IMR-90 (cell line): ENCODE data around the gene PKP4. TPM values are rescaled to one million over a fixed set of nuclear protein-coding genes. Genes with fewer than 3 reads are reported as not detected.

Source experiments
- ATAC-seq: fragments of 200-7000 bp; cut with Tn5 transposase; 2 replicates; pipeline ENCODE4 v1.9.1; 2020; ENCODE audit warnings: low read depth, mild to moderate bottlenecking, moderate library complexity
- BruUV-seq: library from RNA; stranded (reverse); fragments of 400-500 nt; replicated peaks from 2 replicates; lab custom pipeline; 2021; lab: Mats Ljungman, UMichigan
- CTCF ChIA-PET: fragments of 300-600 bp; formaldehyde crosslinking; extraction: SDS; loops from one replicate; lab custom pipeline; 2021; ENCODE audit warnings: antibody characterized with exemption; lab: Yijun Ruan, JAX
- POLR2A ChIA-PET: fragments of 300-600 bp; sonication (Branson Sonifier 250); formaldehyde crosslinking; loops from one replicate; lab custom pipeline; 2022; ENCODE audit warnings: antibody characterized with exemption; ENCODE audit not compliant: unreplicated experiment; lab: Charles Lee
- DNase-seq: peaks from one replicate; pipeline ENCODE4 v3.0.0; 2013
- H2AFZ ChIP-seq: replicated peaks from 2 replicates; pipeline ENCODE3; 2013; ENCODE audit warnings: low read length, mild to moderate bottlenecking; ENCODE audit not compliant: poor library complexity
- H2AK5ac ChIP-seq: 2 replicates; pipeline ENCODE4 v1.6.1; 2013; ENCODE audit warnings: low read depth, low read length, inconsistent platforms
- H2AK9ac ChIP-seq: replicated peaks from 2 replicates; pipeline ENCODE3; 2013; ENCODE audit warnings: mild to moderate bottlenecking, low read depth, low read length, moderate library complexity; ENCODE audit not compliant: poor library complexity
- H2BK120ac ChIP-seq: 2 replicates; pipeline ENCODE4 v1.6.1; 2013; ENCODE audit warnings: low read depth, low read length, inconsistent platforms
- H2BK15ac ChIP-seq: 3 replicates; pipeline ENCODE4 v1.6.1; 2013; ENCODE audit warnings: low read depth, low read length, inconsistent platforms
- H2BK20ac ChIP-seq: 2 replicates; pipeline ENCODE4 v1.6.1; 2013; ENCODE audit warnings: low read depth, mild to moderate bottlenecking, inconsistent platforms, low read length, moderate library complexity
- H2BK5ac ChIP-seq: 2 replicates; pipeline ENCODE4 v1.6.1; 2013; ENCODE audit warnings: mild to moderate bottlenecking, low read depth, low read length, inconsistent platforms; ENCODE audit not compliant: poor library complexity, severe bottlenecking
- H3K14ac ChIP-seq: replicated peaks from 2 replicates; pipeline ENCODE4 v1.6.1; 2013; ENCODE audit warnings: low read depth, low read length, inconsistent platforms
- H3K18ac ChIP-seq: 2 replicates; pipeline ENCODE4 v1.6.1; 2013; ENCODE audit warnings: low read depth, low read length, control low read depth
- H3K23ac ChIP-seq: 2 replicates; pipeline ENCODE4 v1.6.1; 2013; ENCODE audit warnings: low read depth, low read length, inconsistent platforms
- H3K27ac ChIP-seq: 2 replicates; pipeline ENCODE4 v1.5.1; 2013; ENCODE audit warnings: mild to moderate bottlenecking, control low read depth, low read length; ENCODE audit not compliant: insufficient read depth
- H3K27me3 ChIP-seq: 2 replicates; pipeline ENCODE4 v1.6.1; 2013; ENCODE audit warnings: low read length; ENCODE audit not compliant: control insufficient read depth, insufficient read depth
- H3K36me3 ChIP-seq: 2 replicates; pipeline ENCODE4 v1.6.1; 2013; ENCODE audit warnings: low read length, mixed read lengths; ENCODE audit not compliant: control insufficient read depth, insufficient read depth
- H3K4ac ChIP-seq: 2 replicates; pipeline ENCODE4 v1.6.1; 2013; ENCODE audit warnings: low read depth, low read length, inconsistent platforms
- H3K4me1 ChIP-seq: 2 replicates; pipeline ENCODE4 v1.6.1; 2013; ENCODE audit warnings: low read length, mixed read lengths; ENCODE audit not compliant: control insufficient read depth, insufficient read depth
- H3K4me2 ChIP-seq: 2 replicates; pipeline ENCODE4 v1.6.1; 2013; ENCODE audit warnings: low read depth, mild to moderate bottlenecking, control low read depth, low read length, moderate library complexity
- H3K4me3 ChIP-seq: 2 replicates; pipeline ENCODE4 v1.5.1; 2013; ENCODE audit warnings: low read depth, mild to moderate bottlenecking, control low read depth, low read length, moderate library complexity; ENCODE audit not compliant: insufficient read depth
- H3K56ac ChIP-seq: 2 replicates; pipeline ENCODE4 v1.6.1; 2013; ENCODE audit warnings: low read length, inconsistent platforms; ENCODE audit not compliant: insufficient read depth; ENCODE audit errors: extremely low read depth
- H3K79me1 ChIP-seq, 2 experiments: 2 replicates each; pipeline ENCODE4 v1.6.1; 2013; ENCODE audit warnings: low read length in 2 of 2, inconsistent platforms in 1 of 2, low read depth in 1 of 2
- H3K9ac ChIP-seq: 2 replicates; pipeline ENCODE4 v1.6.1; 2013; ENCODE audit warnings: low read depth, low read length, control low read depth
- H3K9me1 ChIP-seq: 2 replicates; pipeline ENCODE4 v1.6.1; 2013; ENCODE audit warnings: low read length, inconsistent platforms; ENCODE audit not compliant: insufficient read depth
- H3K9me3 ChIP-seq: 2 replicates; pipeline ENCODE4 v1.6.1; 2013; ENCODE audit warnings: low read length; ENCODE audit not compliant: control insufficient read depth, insufficient read depth
- H4K20me1 ChIP-seq: 2 replicates; pipeline ENCODE4 v1.6.1; 2013; ENCODE audit warnings: low read length, inconsistent platforms; ENCODE audit not compliant: insufficient read depth
- H4K5ac ChIP-seq: 2 replicates; pipeline ENCODE4 v1.6.1; 2013; ENCODE audit warnings: mild to moderate bottlenecking, low read depth, low read length, control low read depth
- H4K8ac ChIP-seq, 2 experiments: 2 replicates each; pipeline ENCODE4 v1.6.1; 2013; ENCODE audit warnings: low read depth in 2 of 2, low read length in 2 of 2, control low read depth in 1 of 2, inconsistent platforms in 1 of 2
- H4K91ac ChIP-seq: 2 replicates; pipeline ENCODE4 v1.6.1; 2013; ENCODE audit warnings: low read depth, low read length, inconsistent platforms; ENCODE audit not compliant: insufficient read depth
- BHLHE40 ChIP-seq: fragments of 150-350 bp; IDR thresholded peaks from 2 replicates; pipeline ENCODE4 v1.6.1; 2016; ENCODE audit warnings: mild to moderate bottlenecking, low read depth, low read length
- CEBPB ChIP-seq: IDR thresholded peaks from 2 replicates; pipeline ENCODE4 v1.6.1; 2012; ENCODE audit warnings: low read depth, low read length, improper control_type of control experiment
- CHD1 ChIP-seq: IDR thresholded peaks from 2 replicates; pipeline ENCODE4 v1.6.1; 2012; ENCODE audit warnings: low read depth, low read length, improper control_type of control experiment
- FOS ChIP-seq: fragments of 150-350 bp; IDR thresholded peaks from 2 replicates; pipeline ENCODE4 v1.6.1; 2016; ENCODE audit warnings: low read depth, low read length
- MAFK ChIP-seq: IDR thresholded peaks from 2 replicates; pipeline ENCODE4 v1.6.1; 2012; ENCODE audit warnings: low read depth, low read length, improper control_type of control experiment
- MAZ ChIP-seq: IDR thresholded peaks from 2 replicates; pipeline ENCODE4 v1.6.1; 2012; ENCODE audit warnings: low read depth, mild to moderate bottlenecking, low read length, improper control_type of control experiment, moderate library complexity, borderline replicate concordance
- MXI1 ChIP-seq: IDR thresholded peaks from 2 replicates; pipeline ENCODE4 v1.6.1; 2012; ENCODE audit warnings: low read depth, mild to moderate bottlenecking, low read length, moderate library complexity, borderline replicate concordance
- NFE2L2 ChIP-seq: fragments of 150-350 bp; IDR thresholded peaks from 2 replicates; pipeline ENCODE4 v1.6.1; 2016; ENCODE audit warnings: low read depth, mild to moderate bottlenecking, low read length
- POLR2A ChIP-seq: IDR thresholded peaks from 2 replicates; pipeline ENCODE4 v1.6.1; 2012; ENCODE audit warnings: mild to moderate bottlenecking, low read depth, low read length
- RAD21 ChIP-seq: IDR thresholded peaks from 2 replicates; pipeline ENCODE4 v1.6.1; 2012; ENCODE audit warnings: low read length, improper control_type of control experiment
- RCOR1 ChIP-seq: IDR thresholded peaks from 2 replicates; pipeline ENCODE4 v1.6.1; 2012; ENCODE audit warnings: mild to moderate bottlenecking, low read length, improper control_type of control experiment; ENCODE audit not compliant: insufficient replicate concordance
- RFX5 ChIP-seq: IDR thresholded peaks from 2 replicates; pipeline ENCODE4 v1.8.0; 2012; ENCODE audit warnings: low read depth, mild to moderate bottlenecking, low read length, moderate library complexity
- SMC3 ChIP-seq: fragments of 150-350 bp; IDR thresholded peaks from 2 replicates; pipeline ENCODE4 v1.6.1; 2016; ENCODE audit warnings: low read depth, mild to moderate bottlenecking, antibody characterized with exemption, low read length, moderate library complexity
- WGBS, 2 experiments: methylation state at CpG; one replicate each; pipeline versions ENCODE4 v1.1.5 to v1.1.7; 2013; ENCODE audit warnings: missing lambda C conversion rate in 2 of 2; ENCODE audit not compliant: insufficient read length in 1 of 2; ENCODE audit errors: extremely low coverage in 2 of 2; 5-methylcytosine and 5-hydroxymethylcytosine counted together
- dilution Hi-C: fragments of 300-500 bp; cut with HindIII; formaldehyde crosslinking; loops from one replicate; pipeline ENCODE4 v1.14.3; 2018; ENCODE audit warnings: low sequenced_read_pairs; ENCODE audit not compliant: unreplicated experiment
- in situ Hi-C: fragments of 300-500 bp; cut with MboI; formaldehyde crosslinking; loops from 3 replicates; pipeline ENCODE4 v1.14.3; 2019; ENCODE audit warnings: low sequenced_read_pairs, inconsistent platforms, mixed read lengths
- intact Hi-C: fragments of 100-400 bp; cut with micrococcal nuclease; formaldehyde crosslinking; loops from 2 replicates; pipeline ENCODE4 v1.10.0; 2022
- polyA plus RNA-seq, 3 experiments: library from polyadenylated mRNA; depleted of rRNA; stranded (reverse); fragments of >200 nt; gene quantifications; 2 replicates each; pipeline ENCODE4 v1.2.3, GENCODE V29; 2012; ENCODE audit warnings: low replicate concordance in 1 of 3
- total RNA-seq: library from RNA; depleted of rRNA; stranded (reverse); fragments of >200 nt; gene quantifications from 2 replicates; pipeline ENCODE4 v1.2.3, GENCODE V29; 2012
- TF ChIP-seq, protein P1 (sequence below): fragments of 150-350 bp; IDR thresholded peaks from 2 replicates; pipeline ENCODE4 v1.6.1; 2016; ENCODE audit warnings: low read depth, mild to moderate bottlenecking, low read length, moderate library complexity, borderline replicate concordance
- TF ChIP-seq, protein P2 (sequence below): fragments of 150-350 bp; IDR thresholded peaks from 2 replicates; pipeline ENCODE4 v1.6.1; 2017; ENCODE audit warnings: mild to moderate bottlenecking, antibody characterized with exemption, low read length, low read depth

PKP4 gene
- total and polyA plus RNA-seq, 2 of the 4 experiments (the other 2 are of a cell fraction): 20.1 to 37.8 TPM

DNA sequence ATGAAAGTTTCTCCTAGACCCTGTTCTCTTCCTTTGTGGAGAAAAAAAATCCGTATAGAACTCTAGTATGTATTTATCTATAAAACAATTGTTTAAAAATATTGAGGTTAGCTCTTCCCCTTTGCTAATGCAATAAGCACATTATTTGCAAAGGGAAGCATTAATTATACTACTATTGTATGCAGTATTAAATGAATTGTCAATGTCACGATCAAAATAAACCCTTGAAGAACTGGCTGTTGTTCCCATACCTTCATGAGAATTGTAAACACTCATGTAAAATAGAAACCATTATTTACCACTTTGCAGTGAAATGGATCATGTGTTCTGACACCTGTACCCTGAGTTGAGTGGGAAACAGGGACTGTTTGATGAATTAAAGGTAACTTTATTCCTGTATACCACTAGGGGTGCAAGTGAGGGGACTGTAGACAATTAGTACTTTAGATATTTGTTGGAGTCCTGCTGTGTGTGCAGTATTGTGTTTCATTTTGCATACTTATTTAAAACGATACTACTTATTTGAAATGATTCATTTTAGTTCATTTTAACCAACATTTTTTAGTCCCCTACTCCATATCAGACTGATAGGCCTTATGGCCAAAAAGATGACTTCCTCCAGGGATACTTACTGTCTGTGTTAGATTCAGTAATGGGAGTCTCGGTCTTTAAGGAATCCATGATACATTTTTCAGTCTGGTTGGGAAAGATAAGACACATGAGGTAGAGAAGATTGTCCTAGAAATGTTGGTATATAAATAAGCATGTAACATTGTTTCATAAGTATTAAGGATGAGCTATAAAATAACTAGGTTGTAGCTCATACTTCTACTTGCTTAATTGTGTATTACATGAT is 7.9 kb downstream of the PKP4 start:
- Histone ChIP-seq H3K79me1 (peaks cover 22 to 55% of the 10 kb centered on the region in 2 experiments), H3K23ac (no peak overlapping the region), H2BK5ac (no peak overlapping the region), H3K56ac (no peak overlapping the region), H2AK9ac (no peak overlapping the region), H2BK120ac (no peak overlapping the region), H3K27ac (no peak overlapping the region), H3K14ac (no peak overlapping the region), H4K20me1 (peaks cover 18% of the 10 kb centered on the region), H4K91ac (no peak overlapping the region), H3K9me3 (no peaks in the 10 kb centered on the region), H3K36me3 (no peaks in the 10 kb centered on the region), H2BK20ac (no peak overlapping the region), H3K9ac (no peak overlapping the region), H3K18ac (no peak overlapping the region), H3K4me1 (peaks cover under 1% of the 10 kb centered on the region), H3K4me2 (no peak overlapping the region), H3K4me3 (no peak overlapping the region), H4K5ac (no peak overlapping the region), H4K8ac (no peak overlapping the region), H3K4ac (no peak overlapping the region), H3K27me3 (no peaks in the 10 kb centered on the region), H2BK15ac (no peak overlapping the region), H2AFZ (no peak overlapping the region), H2AK5ac (no peak overlapping the region), H3K9me1 (peaks cover 8% of the 10 kb centered on the region; the same call in 1 of the 2 replicates)
- dilution Hi-C loops: no loop called here
- WGBS, 2 experiments: no CpG with 5 or more reads among the region's 4 CpGs
- ChIA-PET POLR2A (no interaction called here), CTCF (no interaction called here)
- DNase-seq (peak; percentile 16), ATAC-seq (peak; percentile 60)
- BruUV-seq: no TSS peak
- in situ Hi-C loops: no loop called here
- intact Hi-C loops: no loop called here
- TF ChIP-seq CHD1: no peak
- no peak for TF ChIP-seq RFX5
- TF ChIP-seq BHLHE40: no peak
- TF ChIP-seq, protein P1, sequence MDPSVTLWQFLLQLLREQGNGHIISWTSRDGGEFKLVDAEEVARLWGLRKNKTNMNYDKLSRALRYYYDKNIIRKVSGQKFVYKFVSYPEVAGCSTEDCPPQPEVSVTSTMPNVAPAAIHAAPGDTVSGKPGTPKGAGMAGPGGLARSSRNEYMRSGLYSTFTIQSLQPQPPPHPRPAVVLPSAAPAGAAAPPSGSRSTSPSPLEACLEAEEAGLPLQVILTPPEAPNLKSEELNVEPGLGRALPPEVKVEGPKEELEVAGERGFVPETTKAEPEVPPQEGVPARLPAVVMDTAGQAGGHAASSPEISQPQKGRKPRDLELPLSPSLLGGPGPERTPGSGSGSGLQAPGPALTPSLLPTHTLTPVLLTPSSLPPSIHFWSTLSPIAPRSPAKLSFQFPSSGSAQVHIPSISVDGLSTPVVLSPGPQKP: no peak
- TF ChIP-seq, protein P2, sequence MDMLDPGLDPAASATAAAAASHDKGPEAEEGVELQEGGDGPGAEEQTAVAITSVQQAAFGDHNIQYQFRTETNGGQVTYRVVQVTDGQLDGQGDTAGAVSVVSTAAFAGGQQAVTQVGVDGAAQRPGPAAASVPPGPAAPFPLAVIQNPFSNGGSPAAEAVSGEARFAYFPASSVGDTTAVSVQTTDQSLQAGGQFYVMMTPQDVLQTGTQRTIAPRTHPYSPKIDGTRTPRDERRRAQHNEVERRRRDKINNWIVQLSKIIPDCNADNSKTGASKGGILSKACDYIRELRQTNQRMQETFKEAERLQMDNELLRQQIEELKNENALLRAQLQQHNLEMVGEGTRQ: no peak
- no peak for TF ChIP-seq MXI1
- no peak for TF ChIP-seq CEBPB
- TF ChIP-seq POLR2A: no peak
- no peak for TF ChIP-seq FOS
- TF ChIP-seq RCOR1: no peak
- 0 out of 2 replicates have a peak, but pooled peaks have one; percentile 8 for TF ChIP-seq MAFK
- TF ChIP-seq RAD21: peak; percentile 40
- no peak for TF ChIP-seq SMC3
- no peak for TF ChIP-seq MAZ
- no peak for TF ChIP-seq NFE2L2
